NCI-H146 treated with DMSO at 0.1 percent for 48 hours (cell line): ENCODE results near the gene TTLL9.

Experiments
- DNase-seq: peaks from one replicate; lab custom pipeline; 2025; ENCODE audit not compliant: unreplicated experiment; lab: John Stamatoyannopoulos, UW

TTLL9 gene

DNA sequence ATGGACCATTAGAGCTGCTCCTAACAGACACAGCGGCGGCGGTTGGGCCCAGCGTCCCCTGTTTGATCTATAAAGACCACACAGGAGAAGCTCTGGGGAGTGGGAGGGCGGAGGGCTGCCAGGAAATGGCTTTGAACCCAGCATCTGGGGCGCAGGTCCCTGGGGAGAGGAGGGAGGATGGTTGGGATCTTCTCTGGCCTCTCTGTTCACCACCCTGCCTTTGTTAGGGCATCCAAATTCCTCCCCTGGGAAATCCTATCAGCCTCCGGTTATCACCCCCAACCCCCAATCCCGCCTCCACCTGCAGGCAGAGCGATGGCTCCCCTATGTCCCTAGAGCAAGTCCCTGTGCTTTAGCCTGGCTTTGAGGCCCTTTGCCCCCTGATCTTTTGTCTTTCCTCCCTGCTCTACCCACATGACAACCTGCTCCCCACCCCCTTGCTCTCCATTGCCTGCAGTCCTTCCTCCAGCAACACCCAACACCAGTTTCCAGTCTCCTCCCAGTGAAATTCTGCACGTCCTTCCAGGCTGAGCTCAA, 104.6 kb downstream of the TTLL9 start:
- no peak for DNase-seq

DNA sequence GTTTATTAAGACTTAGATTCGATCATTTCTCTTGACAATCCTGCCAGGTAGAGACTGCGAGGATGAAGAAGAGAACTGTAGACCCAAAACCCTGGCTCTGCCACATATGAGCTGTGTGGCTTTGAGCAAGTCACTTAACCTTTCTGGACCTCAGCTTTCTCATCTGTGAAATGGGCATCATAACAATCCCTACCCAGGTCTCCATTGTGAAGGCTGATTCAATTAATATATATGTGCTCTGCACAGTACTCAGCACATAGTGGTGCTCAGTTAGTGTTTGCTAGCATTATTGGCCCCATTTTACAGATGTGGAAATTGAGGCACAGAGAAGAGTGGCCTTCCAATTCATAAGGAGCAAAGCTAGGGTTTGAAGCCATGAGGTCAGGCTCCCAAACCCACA, 105.4 kb downstream of the TTLL9 start:
- DNase-seq: no peak

DNA sequence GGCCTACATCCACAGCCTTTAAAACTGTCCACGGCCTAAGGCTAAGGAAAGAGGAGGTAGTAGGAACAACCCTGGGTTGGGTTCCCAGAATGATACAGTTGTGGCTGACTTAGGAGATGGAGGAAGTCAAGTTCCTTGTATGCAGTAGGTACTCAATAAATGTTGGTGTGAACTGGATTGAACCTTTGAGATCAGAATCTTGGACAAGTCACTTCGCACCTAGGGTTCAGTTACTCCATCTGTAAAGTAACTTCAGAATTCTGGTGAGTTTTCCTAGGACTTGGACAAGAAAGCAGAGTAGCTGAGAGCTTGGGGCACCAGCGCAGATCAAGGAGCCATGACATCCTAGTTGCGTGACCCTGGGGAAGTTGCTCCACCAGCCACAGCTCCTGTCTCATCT, 106.6 kb downstream of the TTLL9 start:
- DNase-seq: no peak

GRCh38 chr20:31979713-31980426, 109.4 kb downstream of the TTLL9 start:
- DNase-seq: no peak

DNA sequence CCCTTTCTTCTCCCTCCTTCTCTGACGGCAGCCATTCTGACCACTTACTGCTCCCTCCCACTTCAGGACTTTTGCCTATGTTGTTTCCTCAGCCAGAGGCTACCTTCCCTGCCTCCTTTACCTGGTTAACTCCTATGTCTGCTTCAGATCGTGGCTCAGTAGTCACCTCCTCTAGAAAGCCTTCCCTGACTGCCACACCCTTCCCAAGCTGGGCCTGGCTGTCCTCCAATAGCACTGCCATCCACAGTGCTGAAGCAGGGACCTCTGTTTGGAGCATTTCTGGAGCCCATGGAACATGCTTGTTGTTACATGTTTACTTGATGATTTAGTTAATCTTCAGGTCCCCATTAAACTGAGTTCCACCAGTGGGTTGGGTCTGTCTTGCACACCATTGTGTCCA, 111.3 kb downstream of the TTLL9 start:
- DNase-seq: no peak

GRCh38 chr20:31984981-31985471, 114.6 kb downstream of the TTLL9 start:
- no peak for DNase-seq

DNA sequence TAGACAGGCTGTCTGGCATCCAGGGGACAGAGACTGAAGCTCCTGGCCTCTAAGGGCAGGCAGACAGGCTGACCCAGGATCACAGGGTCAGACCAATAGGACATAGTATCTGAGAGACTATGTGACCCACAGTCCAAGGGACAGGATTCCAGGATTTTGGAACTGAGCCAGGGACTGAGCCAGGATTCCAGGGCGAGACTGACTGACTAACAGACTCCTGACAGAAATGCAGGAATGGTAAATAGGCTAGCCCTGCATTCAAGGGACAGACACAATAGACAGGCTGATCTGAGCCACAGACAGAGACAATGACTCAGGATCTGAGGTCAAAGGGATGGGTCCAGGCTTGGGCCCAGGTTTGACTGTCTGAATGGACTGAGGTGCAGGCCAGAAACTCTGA, 117.3 kb downstream of the TTLL9 start:
- no peak for DNase-seq

GRCh38 chr20:31988430-31989015, 118.1 kb downstream of the TTLL9 start:
- no peak for DNase-seq

- no peak for DNase-seq
These were observed 118.7 kb downstream of the TTLL9 start for GRCh38 chr20:31989030-31989645.

DNA sequence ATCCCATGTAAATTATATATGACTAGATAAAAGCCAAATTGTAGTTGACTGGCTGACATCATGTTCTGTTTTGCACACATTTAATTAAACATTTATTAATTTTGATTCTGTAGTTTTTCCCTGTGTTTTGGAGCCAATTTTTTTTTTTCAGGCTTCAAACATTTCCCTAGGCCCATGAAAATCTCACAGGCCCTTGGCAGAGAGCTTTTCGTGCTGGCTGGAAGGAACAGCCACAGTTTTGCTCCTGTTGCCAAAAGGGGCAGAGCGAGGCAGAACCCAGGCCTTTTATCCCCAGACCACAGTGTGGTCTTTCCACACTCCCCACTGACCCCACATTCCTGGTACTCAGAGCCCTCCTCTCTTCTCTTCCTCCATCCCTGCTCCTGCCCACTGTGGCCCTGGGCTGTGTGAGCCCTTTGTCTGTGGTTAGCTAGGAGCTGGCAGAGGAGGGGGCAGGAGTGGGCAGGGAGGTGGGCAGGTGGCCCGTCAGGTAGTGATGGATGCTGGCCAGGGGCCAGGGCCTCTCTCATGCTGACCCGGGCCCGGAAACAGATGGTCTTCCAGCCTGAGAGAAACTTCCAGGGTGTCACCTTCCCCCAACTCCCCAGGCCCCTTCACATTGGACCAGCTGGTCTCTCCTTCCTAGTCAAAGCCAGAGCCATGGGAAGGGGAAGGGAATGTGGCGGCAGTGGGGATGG, 120.4 kb downstream of the TTLL9 start:
- DNase-seq: peak; percentile 36

DNA sequence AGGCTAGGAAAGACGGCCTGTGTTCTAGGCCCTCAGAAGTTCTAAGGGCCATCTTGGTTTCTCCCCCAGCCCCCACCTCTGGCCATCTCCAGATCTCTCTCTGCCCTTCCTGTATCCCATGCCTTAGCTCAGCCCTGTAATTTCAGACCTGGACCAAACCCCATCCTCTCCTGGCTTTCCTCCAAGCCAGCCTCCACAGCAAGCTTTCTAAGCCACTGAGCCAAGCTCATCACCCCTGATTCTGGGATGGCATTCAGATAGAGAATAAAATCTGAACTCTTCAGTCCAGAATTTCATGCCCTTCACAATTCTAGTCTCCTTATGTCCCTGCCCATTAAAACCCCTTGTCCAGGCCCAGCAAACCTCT, 120.9 kb downstream of the TTLL9 start:
- no peak for DNase-seq

GRCh38 chr20:31992086-31992485, 121.7 kb downstream of the TTLL9 start:
- no peak for DNase-seq
